ENCODE results near the gene PDZRN3. TPM values are rescaled to one million over a fixed set of nuclear protein-coding genes. Genes with fewer than 3 reads are reported as not detected.

PDZRN3 gene
- total RNA-seq, 1 experiment from 2014 or later, result 5.9 TPM

GRCh38 chr3:73605861-73606260 is 18.9 kb downstream of the PDZRN3 start:
- H4K91ac ChIP-seq (ENCODE audit: insufficient read length, low read depth, low read length), result no peak overlapping the region
- H3T11ph ChIP-seq (ENCODE audit: low read length), result no peak overlapping the region
- H3K56ac ChIP-seq (ENCODE audit: insufficient read length, low read depth, low read length), result no peak overlapping the region
- H2BK120ac ChIP-seq (ENCODE audit: low read depth, low read length, poor library complexity, severe bottlenecking), result no peak overlapping the region
- H3K18ac ChIP-seq (ENCODE audit: insufficient read length, low read depth, low read length), result no peak overlapping the region
- Mint-ChIP-seq H3K27ac (no peak overlapping the region), H3K27me3 (ENCODE audit: low read depth) (no peaks in the 10 kb centered on the region), H3K36me3 (ENCODE audit: insufficient read depth in 1 of 3, low read depth in 3 of 3) (peaks cover 3 to 15% (median 12%) of the 10 kb centered on the region in 3 experiments; a peak in 6 of 7 replicates), H3K4me3 (no peak overlapping the region), H3K4me1 (peaks cover 5 to 11% of the 10 kb centered on the region in 2 experiments), H3K9me3 (no peaks in the 10 kb centered on the region)
- H2BK15ac ChIP-seq (ENCODE audit: low read depth, low read length), result no peak overlapping the region
- no peak overlapping the region for H3K9ac ChIP-seq (ENCODE audit: extremely low read depth, insufficient read length, low read length)
- no peak overlapping the region for H4K5ac ChIP-seq (ENCODE audit: insufficient read length, low read depth, low read length)
- no peak overlapping the region for H2BK5ac ChIP-seq (ENCODE audit: insufficient read length, low read length)
- H4K8ac ChIP-seq (replicated peaks; ENCODE audit: insufficient read length, low read depth, low read length), result no peak overlapping the region
- no peak overlapping the region for H3K4ac ChIP-seq (ENCODE audit: low read depth, low read length)
- no peak for TF ChIP-seq CTCF (conservative IDR thresholded peaks at IDR 0.05)
- no peaks in the 10 kb centered on the region for H3K79me1 ChIP-seq (ENCODE audit: insufficient read depth, low read depth, low read length, poor library complexity, severe bottlenecking)
- no peak for DNase-seq
- no peak overlapping the region for H3K14ac ChIP-seq (ENCODE audit: insufficient read depth, low read length)
- no peak overlapping the region for H2AK5ac ChIP-seq (ENCODE audit: insufficient read length, low read length)
- H3K4me2 ChIP-seq (ENCODE audit: insufficient read depth, insufficient read length, low read length), result no peak overlapping the region
- no peak overlapping the region for H2AFZ ChIP-seq (ENCODE audit: low read length)
- no peaks in the 10 kb centered on the region for H4K20me1 ChIP-seq (ENCODE audit: control insufficient read depth, insufficient read depth, insufficient read length)
- H3K23ac ChIP-seq (ENCODE audit: insufficient read length, low read depth, low read length), result no peak overlapping the region
- H3K9me3 ChIP-seq (ENCODE audit: control insufficient read depth, low read depth, low read length), result no peaks in the 10 kb centered on the region
- no peaks in the 10 kb centered on the region for H3K23me2 ChIP-seq (ENCODE audit: insufficient read length, low read depth, low read length, poor library complexity, severe bottlenecking)
- H2BK12ac ChIP-seq (ENCODE audit: insufficient read length, low read depth, low read length), result no peak overlapping the region
- H2BK20ac ChIP-seq (ENCODE audit: low read depth, low read length, poor library complexity, severe bottlenecking), result no peak overlapping the region
- no peaks in the 10 kb centered on the region for H3K79me2 ChIP-seq (ENCODE audit: insufficient read depth, low read length)
- H3K4me1 ChIP-seq (ENCODE audit: insufficient read depth, low read length), result no peaks in the 10 kb centered on the region
- H3K27ac ChIP-seq (ENCODE audit: insufficient read length, low read depth, low read length), result no peak overlapping the region
- H3K27me3 ChIP-seq (ENCODE audit: insufficient read depth, low read length), result no peaks in the 10 kb centered on the region

Data from H9 (cell line).